Glutamatergic neuron (in vitro differentiated cells): ENCODE results near the gene KIAA0232. TPM values are rescaled to one million over a fixed set of nuclear protein-coding genes. Genes with fewer than 3 reads are reported as not detected.
"Not testable (repeated sequence)": the region's sequence is repeated elsewhere in the genome, so short reads cannot be mapped to it uniquely, and the experiment has no call there.

Source experiments
- DNase-seq: peaks from one replicate; pipeline ENCODE4 v3.0.0; 2022
- H3K27ac Mint-ChIP-seq: one replicate; pipeline ENCODE4 v1.8.0; 2020; ENCODE audit warnings: mild to moderate bottlenecking, mixed read lengths, inconsistent platforms; ENCODE audit not compliant: unreplicated experiment
- H3K27me3 Mint-ChIP-seq: one replicate; pipeline ENCODE4 v1.8.0; 2020; ENCODE audit warnings: mild to moderate bottlenecking, moderate library complexity, mixed read lengths, inconsistent platforms; ENCODE audit not compliant: unreplicated experiment
- H3K36me3 Mint-ChIP-seq: one replicate; pipeline ENCODE4 v1.8.0; 2020; ENCODE audit warnings: mild to moderate bottlenecking, mixed read lengths, inconsistent platforms; ENCODE audit not compliant: unreplicated experiment
- H3K4me1 Mint-ChIP-seq: one replicate; pipeline ENCODE4 v1.8.0; 2020; ENCODE audit warnings: mild to moderate bottlenecking, low read depth, mixed read lengths, inconsistent platforms; ENCODE audit not compliant: unreplicated experiment
- H3K4me3 Mint-ChIP-seq: one replicate; pipeline ENCODE4 v1.8.0; 2020; ENCODE audit warnings: mild to moderate bottlenecking, mixed read lengths, inconsistent platforms; ENCODE audit not compliant: unreplicated experiment
- H3K9me3 Mint-ChIP-seq: one replicate; pipeline ENCODE4 v1.8.0; 2020; ENCODE audit warnings: mild to moderate bottlenecking, moderate library complexity, mixed read lengths, inconsistent platforms; ENCODE audit not compliant: unreplicated experiment
- CTCF ChIP-seq: fragments of 200-600 bp; sonication (generic); IDR thresholded peaks from one replicate; pipeline ENCODE4 v1.5.0; 2021; ENCODE audit not compliant: partially characterized antibody, unreplicated experiment
- total RNA-seq: library from RNA; stranded (reverse); fragmentation: NEBNext Ultra II Directional; extraction: Animal tissue kit (Norgen Biotek cat#: 25700); gene quantifications from one replicate; pipeline ENCODE4 v1.2.1, GENCODE V29; 2021; ENCODE audit not compliant: unreplicated experiment

KIAA0232 gene
- total RNA-seq, 1 donor from 2014 or later = 64.4 TPM

DNA sequence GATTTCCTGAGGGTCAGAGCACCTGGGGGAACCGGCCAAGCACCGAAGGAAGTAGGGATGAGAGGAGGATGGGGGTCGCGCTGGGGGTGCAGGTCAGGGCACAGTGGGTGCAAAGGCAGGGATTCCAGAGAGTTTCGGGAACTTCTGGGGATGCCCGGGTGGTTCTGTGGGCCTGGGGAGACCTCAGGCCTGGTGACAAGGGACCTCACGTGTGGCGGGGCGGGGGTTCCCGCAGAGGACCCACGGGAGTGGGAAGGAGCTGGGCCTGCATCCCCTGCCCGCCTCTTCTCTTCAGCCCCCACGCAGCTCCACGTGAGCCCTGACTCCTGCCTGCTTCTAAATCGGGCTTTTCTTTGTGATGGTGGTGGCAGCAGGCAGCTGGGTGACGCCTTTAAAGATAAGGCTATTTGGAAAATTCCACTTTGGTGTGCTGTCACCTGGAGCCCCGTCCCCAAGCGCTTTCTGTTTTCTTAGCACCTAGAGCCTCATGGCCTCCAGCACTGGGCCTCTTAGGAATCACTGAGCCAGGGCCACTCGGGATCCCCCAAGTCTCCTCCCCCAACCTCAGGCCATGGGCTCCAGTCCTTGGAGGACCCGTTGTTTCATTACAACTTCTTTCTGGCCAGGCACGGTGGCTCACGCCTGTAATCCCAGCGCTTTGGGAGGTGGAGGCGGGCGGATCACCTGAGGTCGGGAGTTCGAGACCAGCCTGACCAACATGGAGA is 120.0 kb downstream of the KIAA0232 start:
- H3K27ac Mint-ChIP-seq = no peak overlapping the region
- H3K36me3 Mint-ChIP-seq = no peaks in the 10 kb centered on the region
- no peak for DNase-seq
- H3K4me1 Mint-ChIP-seq = peaks cover 6% of the 10 kb centered on the region
- TF ChIP-seq CTCF = no peak
- H3K27me3 Mint-ChIP-seq = peaks cover 7% of the 10 kb centered on the region
- H3K9me3 Mint-ChIP-seq = peaks cover 1% of the 10 kb centered on the region
- H3K4me3 Mint-ChIP-seq = no peak overlapping the region

DNA sequence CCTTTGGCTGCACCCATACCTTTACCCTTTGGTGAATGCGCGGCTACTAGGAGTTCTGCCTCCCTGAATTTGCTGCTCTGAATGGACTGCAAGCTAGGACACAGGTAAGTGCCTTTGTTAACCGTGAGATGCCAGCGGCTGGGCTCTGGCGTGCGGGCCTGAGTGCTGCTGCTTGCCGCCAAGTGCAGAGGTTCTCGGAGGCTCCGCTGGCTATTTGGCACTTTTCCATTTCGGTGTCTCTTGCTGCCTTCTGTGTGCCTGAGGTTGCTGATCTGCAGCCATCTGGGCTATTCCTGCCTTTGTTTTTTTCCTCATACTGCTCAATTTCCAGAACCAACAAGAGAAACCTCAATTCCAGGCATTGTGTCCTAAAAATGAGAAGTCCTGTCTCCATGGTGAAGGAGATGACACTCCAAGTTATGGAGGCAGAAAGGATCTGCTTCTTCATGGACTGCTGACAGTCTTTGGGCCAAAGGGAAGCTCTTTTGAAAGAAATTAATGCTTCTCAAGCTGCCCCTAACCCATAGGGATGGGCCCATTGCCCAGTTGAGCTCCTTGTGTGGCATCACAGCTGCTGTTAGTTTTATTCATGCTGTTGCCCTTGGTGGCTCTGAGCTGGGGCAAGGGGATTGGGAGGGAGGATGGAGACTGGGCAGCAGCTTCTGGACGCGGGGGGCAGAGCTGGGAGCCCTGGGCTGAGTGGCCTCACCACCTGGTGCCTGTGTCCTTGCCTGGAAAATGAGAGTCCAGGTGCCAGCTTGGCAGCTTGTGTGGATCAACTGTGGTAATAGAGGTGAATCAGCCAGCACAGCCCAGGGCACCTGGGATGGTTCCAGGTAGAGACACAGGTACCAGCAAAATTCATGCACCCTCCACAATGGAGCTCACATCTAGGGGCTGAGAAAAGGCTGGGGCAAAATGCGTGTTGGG is 123.3 kb downstream of the KIAA0232 start:
- H3K27me3 Mint-ChIP-seq = peaks cover 9% of the 10 kb centered on the region
- no peak overlapping the region for H3K27ac Mint-ChIP-seq
- H3K9me3 Mint-ChIP-seq = peaks cover 9% of the 10 kb centered on the region
- no peak overlapping the region for H3K4me3 Mint-ChIP-seq
- H3K4me1 Mint-ChIP-seq = peaks cover 18% of the 10 kb centered on the region
- H3K36me3 Mint-ChIP-seq = no peaks in the 10 kb centered on the region
- no peak for TF ChIP-seq CTCF
- no peak for DNase-seq

GRCh38 chr4:6906486-6906885 is 124.0 kb downstream of the KIAA0232 start:
- not testable (repeated sequence) for DNase-seq, H3K36me3 Mint-ChIP-seq, H3K27ac Mint-ChIP-seq, H3K27me3 Mint-ChIP-seq, H3K4me3 Mint-ChIP-seq
- H3K4me1 Mint-ChIP-seq = peaks cover 18% of the 10 kb centered on the region
- H3K9me3 Mint-ChIP-seq = peaks cover 11% of the 10 kb centered on the region

DNA sequence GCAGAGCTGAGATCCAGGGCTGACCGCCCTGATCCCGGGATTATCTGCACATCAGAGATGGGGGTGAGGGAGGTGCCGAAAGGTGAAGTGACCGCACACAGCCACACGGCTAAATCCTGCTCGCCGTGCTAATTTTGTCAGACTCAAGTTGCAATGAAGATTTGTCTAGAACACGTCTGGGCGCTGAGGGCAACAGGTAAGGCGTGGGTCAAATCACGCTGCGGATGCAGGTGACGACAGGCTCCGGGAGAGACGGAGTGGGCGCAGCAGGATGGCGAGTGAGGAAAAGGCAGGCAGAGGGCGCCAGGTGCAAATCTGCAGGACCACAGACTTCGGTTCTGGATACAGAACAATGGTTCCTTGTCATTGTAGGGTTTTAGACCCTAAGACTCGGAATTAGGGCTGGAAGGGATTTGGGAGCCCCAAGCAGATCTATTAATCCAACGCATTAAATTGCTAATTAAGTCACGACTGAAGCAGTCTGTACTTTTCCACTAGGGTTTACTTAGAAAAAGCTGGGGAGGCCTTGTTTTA is 125.2 kb downstream of the KIAA0232 start:
- Mint-ChIP-seq H3K9me3 (peaks cover 11% of the 10 kb centered on the region), H3K4me3 (peak overlapping the region; percentile 44), H3K27me3 (peaks cover 7% of the 10 kb centered on the region), H3K27ac (no peak overlapping the region), H3K36me3 (no peaks in the 10 kb centered on the region), H3K4me1 (peaks cover 22% of the 10 kb centered on the region)
- TF ChIP-seq CTCF = peak; percentile 14
- DNase-seq = peak; percentile 48

DNA sequence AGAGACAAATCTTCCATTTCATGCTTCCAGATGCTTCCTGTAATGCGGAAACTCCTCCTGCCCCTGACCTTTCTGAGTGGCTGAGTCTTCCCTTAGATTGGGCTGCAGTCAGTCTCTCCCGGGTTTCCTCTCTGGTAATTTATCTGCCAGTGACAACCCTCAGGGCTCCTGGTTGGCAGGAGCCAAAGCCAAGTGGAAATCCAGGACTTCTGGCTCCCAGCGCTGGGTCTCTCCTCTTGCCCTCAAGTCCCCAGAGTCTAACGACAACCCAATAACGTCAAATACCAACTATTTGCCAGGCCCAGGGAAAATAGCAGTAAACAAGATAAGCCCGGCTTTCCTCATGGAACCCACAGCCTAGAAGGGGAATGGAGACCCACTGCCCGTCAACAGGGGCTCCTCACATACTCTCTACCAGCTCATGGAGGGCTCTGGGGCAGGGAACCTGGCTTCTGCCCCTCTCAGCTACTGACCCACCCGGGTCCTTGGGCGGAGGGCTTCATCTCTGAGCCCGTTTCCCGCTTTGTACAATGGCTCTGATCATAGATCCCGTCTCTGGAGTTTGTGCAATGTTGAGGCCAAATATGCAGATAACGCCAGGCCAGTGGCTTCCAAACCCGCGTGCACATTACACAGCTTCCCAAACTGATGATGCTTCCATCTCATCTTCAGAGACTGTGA is 126.0 kb downstream of the KIAA0232 start:
- Mint-ChIP-seq H3K27ac (peak overlapping the region; percentile 87), H3K4me3 (peak overlapping the region; percentile 91), H3K36me3 (no peaks in the 10 kb centered on the region), H3K4me1 (peaks cover 22% of the 10 kb centered on the region), H3K27me3 (peaks cover 7% of the 10 kb centered on the region), H3K9me3 (peaks cover 11% of the 10 kb centered on the region)
- no peak for TF ChIP-seq CTCF
- DNase-seq = no peak
